DMS79 (cell line): Measurements from ENCODE around the gene BTG1.

Experiments used
- DNase-seq: peaks from one replicate; lab custom pipeline; 2025; lab: John Stamatoyannopoulos, UW

Gene BTG1

GRCh38 chr12:92133795-92134637 lies 11.6 kb downstream of the BTG1 start:
- no peak for DNase-seq

DNA sequence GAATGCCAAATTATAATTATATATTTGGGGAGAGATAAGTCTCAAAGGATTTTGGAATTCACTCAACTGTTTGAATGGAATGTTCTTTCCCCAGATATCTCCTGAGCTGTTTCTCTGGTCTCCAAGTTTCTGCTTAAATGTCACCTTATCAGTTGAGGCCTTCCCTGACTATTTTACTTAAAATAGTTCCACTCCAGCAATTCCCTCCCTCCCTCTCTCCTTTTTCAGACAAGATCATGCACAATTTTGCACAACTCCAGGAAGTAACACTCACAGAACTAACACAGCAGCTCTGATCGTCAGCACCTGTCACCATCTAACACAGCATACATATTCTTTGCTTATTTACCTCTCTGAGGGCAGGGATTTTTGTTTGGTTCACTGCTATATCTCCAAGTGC lies 12.5 kb downstream of the BTG1 start:
- no peak for DNase-seq

GRCh38 chr12:92132288-92132687 lies 13.4 kb downstream of the BTG1 start:
- DNase-seq = no peak

GRCh38 chr12:92130999-92131398 lies 14.6 kb downstream of the BTG1 start:
- DNase-seq = no peak

GRCh38 chr12:92129609-92130008 lies 16.0 kb downstream of the BTG1 start:
- DNase-seq = no peak

- no peak for DNase-seq
Measured at GRCh38 chr12:92128612-92129011, 17.0 kb downstream of the BTG1 start.

DNA sequence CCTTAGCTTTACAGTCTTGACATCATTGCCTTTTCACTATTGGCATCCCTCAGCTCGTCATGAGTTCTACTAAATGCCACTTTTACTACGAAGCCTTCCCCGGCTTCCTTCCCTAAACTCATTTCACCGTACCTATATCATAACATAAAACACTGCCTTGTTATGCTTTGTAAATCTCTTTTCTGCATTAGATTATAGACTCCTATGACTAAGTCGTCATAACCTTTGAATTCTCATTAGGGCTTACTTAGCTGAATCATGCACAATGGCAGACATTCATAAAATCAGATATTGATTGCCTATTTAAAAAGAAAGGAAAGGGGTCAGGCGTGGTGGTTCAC lies 21.0 kb downstream of the BTG1 start:
- no peak for DNase-seq

DNA sequence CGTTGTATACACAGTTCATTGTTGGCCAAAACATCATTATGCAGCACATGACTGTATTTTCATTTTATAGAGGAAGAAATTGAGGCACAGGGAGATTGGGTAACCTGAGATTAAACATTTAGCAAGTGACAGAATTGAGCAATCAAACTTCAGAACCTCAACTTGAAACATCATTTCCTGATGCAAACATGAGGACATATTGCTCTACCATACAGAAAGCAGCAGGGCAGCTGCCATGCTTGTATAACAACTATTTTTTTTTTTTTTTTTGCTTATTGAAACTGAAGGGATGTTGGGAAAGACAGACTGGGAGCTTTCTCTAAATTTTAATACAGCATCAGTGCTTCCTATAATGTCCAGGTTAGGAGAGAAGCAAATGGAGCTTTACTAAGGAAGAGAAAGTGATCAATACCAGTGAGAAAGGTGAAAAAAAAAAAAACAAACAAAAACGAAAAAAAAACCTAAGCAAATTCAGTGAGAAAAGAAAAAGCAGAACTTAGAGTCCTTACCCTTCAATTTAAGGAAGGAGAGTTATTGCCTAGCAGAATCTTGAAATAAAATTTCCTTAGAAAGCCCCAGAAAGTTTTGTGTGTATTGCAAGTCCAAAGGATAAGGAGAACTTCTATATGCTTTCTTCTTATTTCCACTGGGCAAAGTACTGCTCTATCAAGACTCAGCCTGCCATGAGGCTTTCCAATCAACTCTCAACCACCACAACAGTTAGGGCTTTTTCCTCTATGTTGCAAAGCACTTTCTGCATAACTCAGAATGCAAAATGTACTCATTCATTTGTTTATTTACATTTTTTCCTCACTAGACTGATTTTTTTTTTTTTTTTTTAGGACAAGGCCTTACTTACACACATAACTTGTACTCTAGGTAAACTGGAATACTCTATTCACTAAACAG lies 21.6 kb downstream of the BTG1 start:
- DNase-seq = no peak

DNA sequence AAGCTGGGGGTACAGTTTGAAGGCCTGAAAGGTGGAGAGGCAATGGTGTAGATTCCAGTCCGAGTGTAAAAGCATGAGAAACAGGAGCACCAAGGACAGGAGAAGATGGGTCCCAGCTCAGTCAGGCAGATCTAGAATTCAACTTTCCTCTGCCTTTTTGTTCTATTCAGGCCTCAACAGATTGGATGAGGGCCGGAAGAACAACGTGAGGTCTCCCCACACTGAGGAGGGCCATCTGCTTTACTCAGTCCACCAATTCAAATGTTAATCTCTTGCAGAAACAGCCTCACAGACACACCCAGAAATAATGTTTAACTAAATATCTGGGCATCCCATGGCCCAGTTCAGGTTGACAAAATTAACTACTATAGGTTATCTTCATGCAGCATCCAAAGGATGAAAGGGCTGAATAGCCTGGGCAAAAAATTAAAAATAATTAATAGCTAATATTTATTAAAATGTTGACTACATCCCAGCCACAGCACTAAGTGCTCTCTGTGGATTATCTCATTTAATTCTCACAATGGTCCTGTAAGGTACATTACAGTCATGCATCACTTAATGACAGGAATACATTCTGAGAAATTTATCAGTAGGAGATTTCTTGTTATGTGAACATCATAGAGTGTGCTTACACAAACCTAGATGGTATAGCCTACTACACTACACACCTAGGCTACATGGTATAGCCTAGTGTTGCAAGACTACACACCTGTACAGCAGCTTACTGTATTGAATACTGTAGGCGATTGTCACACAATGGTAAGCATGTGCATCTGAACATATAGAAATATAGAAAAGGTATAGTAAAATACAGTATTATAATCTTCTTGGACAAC lies 22.5 kb downstream of the BTG1 start:
- DNase-seq = no peak

DNA sequence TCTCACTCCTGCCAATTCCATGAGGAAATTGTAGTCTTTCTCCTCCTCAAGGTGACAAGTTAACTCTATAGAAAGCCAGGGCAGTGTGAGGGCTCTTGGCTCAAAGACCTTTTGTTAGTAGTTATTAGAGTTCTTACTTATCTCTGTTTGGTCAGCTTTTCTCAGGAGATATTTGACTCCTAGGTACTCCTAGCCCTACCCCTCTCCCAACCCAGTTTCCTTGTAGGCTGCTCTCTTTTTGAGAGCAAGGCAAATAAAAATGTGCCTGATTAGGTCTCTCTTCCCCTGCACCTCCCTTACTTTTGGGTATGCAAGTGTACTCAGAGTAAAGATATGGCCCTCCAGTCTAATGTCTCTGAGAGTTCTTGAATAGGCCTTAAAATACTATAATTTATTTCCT lies 23.8 kb downstream of the BTG1 start:
- DNase-seq = no peak

GRCh38 chr12:92118826-92119536 lies 26.7 kb downstream of the BTG1 start:
- no peak for DNase-seq

GRCh38 chr12:92114834-92115233 lies 30.8 kb downstream of the BTG1 start:
- DNase-seq = no peak

GRCh38 chr12:92111256-92111655 lies 34.4 kb downstream of the BTG1 start:
- DNase-seq = no peak

- no peak for DNase-seq
Measured at GRCh38 chr12:92110083-92110640, 35.5 kb downstream of the BTG1 start.

DNA sequence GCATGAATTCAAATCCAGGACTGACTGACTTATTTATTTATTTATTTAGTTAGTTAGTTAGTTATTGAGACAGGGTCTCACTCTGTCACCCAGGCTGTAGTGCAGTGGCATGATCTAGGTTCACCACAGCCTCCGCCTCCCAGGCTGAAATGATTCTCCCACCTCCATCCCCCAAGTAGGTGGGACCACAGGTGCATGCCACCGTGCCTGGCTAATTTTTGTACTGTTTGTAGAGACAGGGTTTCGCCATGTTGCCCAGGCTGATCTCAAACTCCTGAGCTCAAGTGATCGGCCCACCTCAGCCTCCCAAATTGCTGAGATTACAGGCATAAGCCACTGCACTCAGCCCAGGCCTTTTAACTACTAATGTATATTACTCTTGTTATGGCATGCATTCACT lies 36.0 kb downstream of the BTG1 start:
- DNase-seq = no peak

DNA sequence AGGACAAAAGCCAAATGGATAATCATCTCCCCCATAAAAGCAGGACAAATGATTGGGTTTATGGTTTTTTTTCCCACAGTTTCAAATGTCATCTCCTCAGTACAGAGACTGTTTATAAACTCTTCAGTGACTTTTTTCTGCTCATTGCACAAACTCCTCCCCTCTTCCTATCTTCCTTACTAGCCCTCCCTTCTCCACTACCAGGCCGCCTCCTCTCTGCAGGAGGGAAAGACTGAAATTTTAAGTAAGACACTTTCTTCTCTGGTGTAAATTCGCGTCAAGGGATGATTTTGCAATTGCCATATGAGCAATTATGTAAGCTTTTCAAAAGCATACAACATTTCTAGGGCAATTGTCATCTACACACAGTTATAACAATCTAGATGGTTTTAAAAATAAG lies 37.0 kb downstream of the BTG1 start:
- DNase-seq = no peak

GRCh38 chr12:92107621-92108131 lies 38.0 kb downstream of the BTG1 start:
- DNase-seq = peak; percentile 14

DNA sequence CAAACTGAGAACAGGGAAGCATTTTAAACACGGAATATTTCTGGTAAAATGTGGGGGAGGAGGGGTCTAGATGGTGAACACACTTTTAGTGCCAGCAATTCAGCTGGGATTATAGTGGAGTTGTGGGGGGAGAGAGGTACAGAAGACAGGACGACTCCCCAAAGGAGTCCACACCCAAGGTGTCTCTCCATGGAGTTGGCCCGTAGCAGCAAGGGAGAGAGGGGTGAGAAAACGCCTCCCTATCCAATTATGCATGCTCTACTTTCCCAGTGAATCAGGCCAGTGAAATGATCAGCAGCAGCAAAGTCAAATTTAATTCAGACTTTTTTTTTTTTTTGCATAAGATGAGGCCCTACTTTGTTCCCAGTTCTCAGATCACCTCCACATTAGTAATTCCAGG lies 38.6 kb downstream of the BTG1 start:
- no peak for DNase-seq

GRCh38 chr12:92105676-92106075 lies 40.0 kb downstream of the BTG1 start:
- no peak for DNase-seq

DNA sequence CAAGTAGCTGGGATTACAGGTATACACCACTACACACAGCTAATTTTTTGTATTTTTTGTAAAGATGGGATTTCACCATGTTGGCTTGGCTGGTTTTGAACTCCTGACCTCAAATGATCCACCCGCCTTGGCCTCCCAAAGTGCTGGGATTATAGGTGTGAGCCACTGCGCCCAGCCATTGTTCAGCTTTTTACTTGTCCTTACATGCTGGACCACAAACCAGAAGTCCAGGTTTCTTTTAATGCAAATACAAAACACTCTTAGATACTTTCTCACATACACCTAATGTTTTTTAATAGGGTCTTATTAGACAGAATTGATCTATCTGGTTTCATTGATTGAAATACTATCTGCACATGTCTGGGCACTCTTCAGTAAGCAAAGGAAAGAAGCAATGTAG lies 40.5 kb downstream of the BTG1 start:
- no peak for DNase-seq

DNA sequence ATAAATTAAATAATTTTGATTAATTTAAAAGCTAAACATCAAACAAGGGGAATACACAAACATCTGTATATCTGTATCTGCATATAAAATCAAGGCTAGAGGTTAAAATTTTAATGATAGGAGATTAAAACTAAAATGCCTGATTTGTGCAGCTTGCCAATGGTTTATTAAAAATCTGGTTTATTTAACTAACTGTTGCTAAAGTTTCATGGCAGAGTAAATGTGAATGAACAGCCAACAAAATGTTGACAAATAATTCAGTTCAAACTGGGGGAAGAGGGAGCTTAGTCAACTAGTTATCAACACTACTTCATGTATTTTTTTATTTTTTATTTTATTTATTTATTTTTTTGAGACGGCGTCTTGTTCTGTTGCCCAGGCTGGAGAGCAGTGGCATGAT lies 43.0 kb downstream of the BTG1 start:
- DNase-seq = no peak
